GM20000 (cell line): ENCODE measurements around the gene GBA2.
A peak's percentile ranks its signal among the peaks of the same experiment; 100 is the strongest.

Source experiments
- DNase-seq: peaks from one replicate; pipeline ENCODE4 v3.0.0; 2012; ENCODE audit warnings: low spot score
- TF ChIP-seq, protein P1 (sequence below): IDR thresholded peaks from 2 replicates; pipeline ENCODE4 v1.5.1; 2012; ENCODE audit warnings: mild to moderate bottlenecking, control low read depth; ENCODE audit errors: extremely low read depth, missing control alignments

Gene GBA2

DNA sequence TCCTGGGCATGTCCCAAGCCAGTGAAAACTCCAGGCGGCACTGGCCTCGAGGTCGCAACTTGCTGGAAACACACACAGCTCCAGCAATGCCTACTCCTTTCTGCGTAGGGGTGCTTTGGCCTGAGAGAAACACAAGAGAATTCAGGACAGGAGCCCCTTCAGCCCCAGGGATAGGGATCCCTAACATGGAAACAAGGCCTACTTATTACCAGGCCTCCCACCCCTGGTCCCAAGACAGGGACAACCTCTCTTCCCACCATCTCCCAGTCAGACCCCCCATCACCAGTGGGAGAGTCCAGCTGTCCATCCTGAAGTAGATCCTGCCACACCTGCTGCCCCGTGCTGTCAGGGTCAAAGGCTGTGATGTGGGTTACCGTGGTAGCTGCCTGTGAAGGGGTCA is 8.8 kb downstream of the GBA2 start:
- TF ChIP-seq, protein P1, sequence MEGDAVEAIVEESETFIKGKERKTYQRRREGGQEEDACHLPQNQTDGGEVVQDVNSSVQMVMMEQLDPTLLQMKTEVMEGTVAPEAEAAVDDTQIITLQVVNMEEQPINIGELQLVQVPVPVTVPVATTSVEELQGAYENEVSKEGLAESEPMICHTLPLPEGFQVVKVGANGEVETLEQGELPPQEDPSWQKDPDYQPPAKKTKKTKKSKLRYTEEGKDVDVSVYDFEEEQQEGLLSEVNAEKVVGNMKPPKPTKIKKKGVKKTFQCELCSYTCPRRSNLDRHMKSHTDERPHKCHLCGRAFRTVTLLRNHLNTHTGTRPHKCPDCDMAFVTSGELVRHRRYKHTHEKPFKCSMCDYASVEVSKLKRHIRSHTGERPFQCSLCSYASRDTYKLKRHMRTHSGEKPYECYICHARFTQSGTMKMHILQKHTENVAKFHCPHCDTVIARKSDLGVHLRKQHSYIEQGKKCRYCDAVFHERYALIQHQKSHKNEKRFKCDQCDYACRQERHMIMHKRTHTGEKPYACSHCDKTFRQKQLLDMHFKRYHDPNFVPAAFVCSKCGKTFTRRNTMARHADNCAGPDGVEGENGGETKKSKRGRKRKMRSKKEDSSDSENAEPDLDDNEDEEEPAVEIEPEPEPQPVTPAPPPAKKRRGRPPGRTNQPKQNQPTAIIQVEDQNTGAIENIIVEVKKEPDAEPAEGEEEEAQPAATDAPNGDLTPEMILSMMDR: no peak
- no peak for DNase-seq

DNA sequence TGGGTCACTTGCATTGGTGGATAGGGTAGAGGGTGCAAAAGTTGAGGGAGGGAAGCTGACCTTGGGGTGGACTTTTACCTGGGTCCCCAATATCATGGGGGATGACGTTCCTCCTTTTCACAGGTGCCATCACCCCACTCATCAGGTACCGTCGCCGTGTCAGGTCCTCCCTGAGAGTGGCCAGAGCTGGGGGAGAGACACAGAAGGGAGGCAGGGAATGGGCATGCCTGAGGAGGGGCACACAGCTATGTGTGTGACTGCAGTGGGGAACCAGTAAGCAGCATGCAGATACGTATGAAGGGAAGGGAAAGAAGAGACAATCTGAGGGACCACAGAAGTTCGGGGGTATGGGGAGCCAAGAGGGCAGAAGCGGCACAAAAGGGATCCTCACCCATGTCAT is 10.1 kb downstream of the GBA2 start:
- TF ChIP-seq, protein P1: no peak
- no peak for DNase-seq

DNA sequence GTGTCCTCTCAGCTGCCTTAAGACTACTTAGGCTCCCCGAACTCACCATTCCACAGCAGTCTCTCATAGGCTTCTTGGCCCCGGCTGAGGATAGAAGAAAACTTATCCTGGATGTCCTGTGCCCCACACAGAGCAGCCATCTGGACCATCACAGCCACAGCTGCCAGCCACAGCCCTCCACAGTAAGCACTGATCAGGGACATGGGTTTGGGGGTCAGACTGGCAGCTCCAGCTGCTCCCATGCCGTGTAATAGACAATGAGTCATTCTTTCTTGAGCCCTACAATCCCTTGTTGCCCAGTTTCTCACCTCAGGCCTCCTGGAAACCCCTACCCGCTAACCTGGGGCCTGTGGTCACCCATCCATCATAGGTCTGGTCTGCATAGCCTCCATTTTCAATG is 10.8 kb downstream of the GBA2 start:
- DNase-seq: no peak
- TF ChIP-seq, protein P1: no peak

DNA sequence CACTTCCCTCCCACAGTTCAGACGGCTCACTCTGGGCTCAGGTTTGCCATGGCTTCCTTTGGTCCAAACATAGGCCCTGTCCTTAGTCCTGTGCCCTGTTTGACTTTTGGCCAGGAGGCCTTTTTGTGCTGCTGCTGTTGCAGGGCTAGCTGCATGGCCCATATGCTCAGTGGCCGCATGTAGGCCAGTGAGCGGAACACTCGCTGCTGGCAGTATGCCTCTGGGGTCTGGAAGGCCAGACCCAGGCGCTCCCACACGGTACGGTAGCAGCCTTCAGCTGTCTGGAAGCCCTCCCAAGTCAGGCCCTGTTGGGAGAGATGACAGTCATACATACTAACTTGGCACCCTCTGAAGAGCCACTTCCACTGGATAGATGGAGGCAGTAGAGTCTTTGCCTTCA is 11.9 kb downstream of the GBA2 start:
- no peak for DNase-seq
- TF ChIP-seq, protein P1: no peak

DNA sequence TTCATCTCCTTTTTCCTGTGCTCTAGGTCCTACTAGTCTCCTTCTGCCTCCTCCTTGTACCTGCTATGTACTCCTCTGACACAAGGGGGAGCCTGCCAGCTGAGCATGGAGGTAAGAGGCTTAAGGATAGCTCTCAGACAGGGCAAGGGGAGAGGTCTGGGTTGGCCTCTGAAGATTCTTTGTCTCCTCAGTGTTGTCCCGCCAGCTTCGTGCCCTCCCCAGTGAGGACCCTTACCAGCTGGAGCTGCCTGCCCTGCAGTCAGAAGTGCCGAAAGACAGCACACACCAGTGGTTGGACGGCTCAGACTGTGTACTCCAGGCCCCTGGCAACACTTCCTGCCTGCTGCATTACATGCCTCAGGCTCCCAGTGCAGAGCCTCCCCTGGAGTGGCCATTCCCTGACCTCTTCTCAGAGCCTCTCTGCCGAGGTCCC is 12.8 kb downstream of the GBA2 start:
- peak; percentile 72 for DNase-seq
- TF ChIP-seq, protein P1: peak; percentile 82

DNA sequence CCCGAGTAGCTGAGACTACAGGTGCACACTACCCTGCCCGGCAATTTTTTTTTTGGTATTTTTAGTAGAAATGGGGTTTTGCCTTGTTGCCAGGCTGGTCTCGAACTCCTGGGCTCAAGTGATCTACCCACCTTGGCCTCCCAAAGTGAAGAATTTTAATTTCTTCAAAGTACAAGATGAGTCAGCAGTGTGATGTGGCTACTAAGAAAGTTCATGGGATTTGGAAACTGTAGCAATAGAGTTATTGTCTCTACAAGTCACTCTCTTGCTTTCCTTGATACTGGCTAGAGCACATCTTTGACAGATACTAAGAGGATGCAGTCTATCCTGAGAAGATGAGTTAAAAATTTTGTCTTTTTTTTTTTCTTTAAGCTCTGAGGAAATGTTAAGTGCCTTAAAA is 14.9 kb downstream of the GBA2 start:
- DNase-seq: no peak
- TF ChIP-seq, protein P1: no peak

DNA sequence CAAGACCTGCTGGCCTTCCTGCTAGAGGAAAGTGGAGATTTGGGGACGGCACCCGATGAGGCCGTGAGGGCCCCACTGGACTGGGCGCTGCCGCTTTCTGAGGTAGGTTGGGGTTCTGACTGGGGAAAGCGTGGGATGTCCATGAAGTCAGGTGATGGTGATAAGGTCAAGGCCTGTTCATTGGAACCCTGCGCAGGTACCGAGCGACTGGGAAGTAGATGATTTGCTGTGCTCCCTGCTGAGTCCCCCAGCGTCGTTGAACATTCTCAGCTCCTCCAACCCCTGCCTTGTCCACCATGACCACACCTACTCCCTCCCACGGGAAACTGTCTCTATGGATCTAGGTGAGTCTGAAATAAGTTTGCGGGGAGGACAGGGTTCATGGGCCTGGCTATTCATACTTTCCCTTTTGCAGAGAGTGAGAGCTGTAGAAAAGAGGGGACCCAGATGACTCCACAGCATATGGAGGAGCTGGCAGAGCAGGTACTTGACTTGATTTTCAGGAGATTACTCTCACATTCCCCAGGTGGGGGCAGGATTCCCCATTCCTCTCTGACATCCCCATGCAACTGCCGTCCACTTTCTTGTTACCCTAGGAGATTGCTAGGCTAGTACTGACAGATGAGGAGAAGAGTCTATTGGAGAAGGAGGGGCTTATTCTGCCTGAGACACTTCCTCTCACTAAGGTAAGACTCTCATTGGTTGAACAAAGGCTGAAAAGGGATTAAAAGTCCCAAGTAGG is 16.1 kb downstream of the GBA2 start:
- TF ChIP-seq, protein P1: no peak
- peak; percentile 57 for DNase-seq
